ENCODE data around the gene LRRC37B.
"Not testable (repeated sequence)": the region's sequence is repeated elsewhere in the genome, so short reads cannot be mapped to it uniquely, and the experiment has no call there.

LRRC37B gene

DNA sequence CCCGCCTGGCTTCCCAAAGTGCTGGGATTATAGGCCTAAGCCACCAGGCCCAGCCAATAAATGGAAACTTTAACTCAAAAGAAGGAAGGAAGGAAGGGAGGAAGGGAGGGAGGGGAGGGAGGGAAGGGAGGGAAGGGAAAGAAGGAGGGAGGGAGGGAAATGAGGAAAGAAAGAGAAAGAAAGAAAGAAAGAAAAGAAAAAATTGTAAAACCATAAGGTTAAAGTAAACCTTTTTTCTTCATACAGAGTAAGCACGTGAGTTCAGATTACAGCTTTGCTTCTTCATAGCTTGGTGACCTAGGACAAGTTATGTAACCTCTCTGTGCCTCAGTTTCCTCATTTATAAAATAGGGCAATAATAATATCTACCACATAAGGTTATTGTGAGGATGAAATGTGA, 26.0 kb downstream of the LRRC37B start:
- no peak for DNase-seq (ENCODE audit: low spot score)
- TF ChIP-seq, protein P1, sequence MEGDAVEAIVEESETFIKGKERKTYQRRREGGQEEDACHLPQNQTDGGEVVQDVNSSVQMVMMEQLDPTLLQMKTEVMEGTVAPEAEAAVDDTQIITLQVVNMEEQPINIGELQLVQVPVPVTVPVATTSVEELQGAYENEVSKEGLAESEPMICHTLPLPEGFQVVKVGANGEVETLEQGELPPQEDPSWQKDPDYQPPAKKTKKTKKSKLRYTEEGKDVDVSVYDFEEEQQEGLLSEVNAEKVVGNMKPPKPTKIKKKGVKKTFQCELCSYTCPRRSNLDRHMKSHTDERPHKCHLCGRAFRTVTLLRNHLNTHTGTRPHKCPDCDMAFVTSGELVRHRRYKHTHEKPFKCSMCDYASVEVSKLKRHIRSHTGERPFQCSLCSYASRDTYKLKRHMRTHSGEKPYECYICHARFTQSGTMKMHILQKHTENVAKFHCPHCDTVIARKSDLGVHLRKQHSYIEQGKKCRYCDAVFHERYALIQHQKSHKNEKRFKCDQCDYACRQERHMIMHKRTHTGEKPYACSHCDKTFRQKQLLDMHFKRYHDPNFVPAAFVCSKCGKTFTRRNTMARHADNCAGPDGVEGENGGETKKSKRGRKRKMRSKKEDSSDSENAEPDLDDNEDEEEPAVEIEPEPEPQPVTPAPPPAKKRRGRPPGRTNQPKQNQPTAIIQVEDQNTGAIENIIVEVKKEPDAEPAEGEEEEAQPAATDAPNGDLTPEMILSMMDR (IDR thresholded peaks at IDR 0.05) = no peak
- H3K27ac ChIP-seq = no peak overlapping the region
- no peak overlapping the region for H3K4me3 ChIP-seq

DNA sequence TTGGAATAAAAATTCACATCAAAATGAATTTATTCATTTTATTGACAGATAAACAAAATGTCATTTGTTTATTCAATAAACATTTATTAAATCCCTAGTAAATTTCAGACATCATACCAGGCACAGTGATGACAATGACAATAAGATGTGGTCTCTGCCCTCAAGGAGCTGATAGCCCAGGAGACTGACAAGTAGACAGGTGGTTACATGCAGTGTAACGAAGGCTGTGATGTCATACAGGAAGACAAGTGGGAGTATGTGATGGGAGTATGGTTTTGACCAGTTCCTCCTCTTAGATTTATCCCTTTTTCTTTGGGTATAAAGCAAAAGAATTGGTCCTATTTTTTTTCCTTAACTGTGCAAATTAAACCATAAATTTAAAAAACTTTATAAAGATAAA, 26.6 kb downstream of the LRRC37B start:
- H3K4me3 ChIP-seq; DNase-seq (ENCODE audit: low spot score); H3K27ac ChIP-seq: not testable (repeated sequence)

DNA sequence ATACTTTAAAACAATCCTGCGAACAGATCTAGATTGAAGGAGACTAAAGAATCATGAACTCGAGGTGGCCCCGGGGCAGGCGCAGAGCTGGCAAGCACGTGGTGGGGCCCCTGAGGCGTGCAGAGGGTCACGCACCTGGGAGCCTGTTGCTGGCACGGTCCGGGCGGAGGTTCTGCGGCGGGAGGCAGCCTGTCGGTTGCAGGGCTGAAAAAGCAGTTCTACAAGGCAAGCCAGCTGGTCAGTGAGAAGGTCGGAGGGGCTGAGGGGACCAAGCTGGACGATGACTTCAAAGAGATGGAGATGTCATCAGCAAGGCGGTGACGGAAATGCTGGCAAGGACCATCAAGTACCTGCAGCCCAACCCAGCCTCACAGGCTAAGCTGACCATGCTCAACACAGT, 33.1 kb downstream of the LRRC37B start:
- not testable (repeated sequence) for DNase-seq (ENCODE audit: low spot score); H3K4me3 ChIP-seq; H3K27ac ChIP-seq

DNA sequence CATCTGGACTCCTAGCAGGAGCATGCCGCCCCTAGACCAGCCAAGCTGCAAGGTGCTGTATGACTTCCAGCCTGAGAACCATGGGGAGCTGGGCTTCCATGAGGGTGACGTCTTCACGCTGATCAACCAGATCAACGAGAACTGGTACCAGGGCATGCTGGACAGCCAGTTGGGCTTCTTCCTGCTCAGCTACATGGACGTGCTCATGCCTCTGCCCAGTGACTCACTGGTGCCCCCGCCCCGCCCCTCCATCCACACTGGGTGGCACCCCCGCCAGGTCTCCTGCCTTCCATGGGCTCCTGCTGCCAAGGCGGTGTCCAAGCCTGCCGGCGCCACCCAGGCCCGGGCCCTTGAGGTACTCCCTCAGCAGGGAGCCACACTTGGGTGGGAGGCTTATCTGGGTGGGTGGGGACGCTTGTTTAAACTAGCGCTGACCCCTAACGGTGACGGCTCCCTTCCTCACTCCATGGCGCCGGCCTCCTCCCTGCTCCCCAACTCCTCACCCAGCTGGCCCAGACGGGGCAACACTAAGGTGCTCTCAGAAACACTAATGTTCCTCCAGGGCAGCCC, 34.2 kb downstream of the LRRC37B start:
- not testable (repeated sequence) for H3K27ac ChIP-seq; DNase-seq (ENCODE audit: low spot score); H3K4me3 ChIP-seq

DNA sequence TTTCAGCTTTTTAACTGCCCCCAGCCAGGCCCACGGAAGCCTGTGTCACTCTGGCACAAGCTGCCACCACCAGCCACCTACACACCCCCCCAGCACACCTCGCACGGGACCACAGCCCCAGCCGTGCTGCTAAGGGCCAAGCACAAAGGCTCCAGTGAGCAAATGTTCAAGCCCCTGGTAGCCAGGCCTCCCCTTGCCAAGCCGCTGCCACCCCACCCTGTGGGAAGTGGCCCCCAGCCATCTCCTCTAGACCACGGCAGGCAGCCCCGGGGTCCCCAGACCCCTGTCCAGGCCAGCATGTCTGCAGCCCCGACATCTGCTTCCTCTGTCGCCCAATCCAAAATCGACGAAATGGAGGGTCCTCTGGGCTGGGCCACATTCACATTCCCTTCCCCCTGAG, 35.1 kb downstream of the LRRC37B start:
- DNase-seq (ENCODE audit: low spot score); H3K4me3 ChIP-seq; H3K27ac ChIP-seq: not testable (repeated sequence)

DNA sequence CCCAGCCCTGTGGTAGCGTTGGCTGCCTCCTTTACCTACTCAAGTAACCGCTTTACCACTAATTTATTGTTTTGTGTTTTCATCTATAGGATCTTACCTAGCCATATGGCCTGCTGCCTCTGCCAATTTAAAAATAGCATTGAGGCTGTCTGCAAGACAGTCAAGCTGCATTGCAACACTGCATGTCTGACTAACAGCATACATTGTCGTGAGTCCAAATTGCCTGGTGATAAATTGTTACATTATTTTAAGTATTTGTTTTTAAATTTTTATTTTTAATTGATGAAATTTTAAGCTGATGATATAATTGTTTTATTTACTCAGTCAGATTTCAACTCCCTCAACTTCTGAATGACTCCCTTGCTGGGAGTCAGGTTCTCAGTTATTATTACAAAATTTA, 38.4 kb downstream of the LRRC37B start:
- DNase-seq (ENCODE audit: low spot score); H3K27ac ChIP-seq; H3K4me3 ChIP-seq: not testable (repeated sequence)

DNA sequence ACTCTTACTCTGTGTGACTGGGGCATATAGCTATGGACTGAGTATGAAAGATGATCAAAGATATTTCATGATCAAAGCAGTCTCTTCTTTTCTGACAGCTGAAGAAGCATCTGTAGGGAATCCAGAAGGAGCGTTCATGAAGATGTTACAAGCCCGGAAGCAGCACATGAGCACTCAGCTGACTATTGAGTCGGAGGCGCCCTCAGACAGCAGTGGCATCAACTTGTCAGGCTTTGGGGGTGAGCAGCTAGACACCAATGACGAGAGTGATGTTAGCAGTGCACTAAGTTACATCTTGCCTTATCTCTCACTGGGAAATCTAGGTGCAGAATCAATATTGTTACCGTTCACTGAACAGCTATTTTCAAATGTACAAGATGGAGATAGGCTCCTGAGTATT, 40.5 kb downstream of the LRRC37B start:
- not testable (repeated sequence) for DNase-seq (ENCODE audit: low spot score); H3K27ac ChIP-seq; H3K4me3 ChIP-seq

DNA sequence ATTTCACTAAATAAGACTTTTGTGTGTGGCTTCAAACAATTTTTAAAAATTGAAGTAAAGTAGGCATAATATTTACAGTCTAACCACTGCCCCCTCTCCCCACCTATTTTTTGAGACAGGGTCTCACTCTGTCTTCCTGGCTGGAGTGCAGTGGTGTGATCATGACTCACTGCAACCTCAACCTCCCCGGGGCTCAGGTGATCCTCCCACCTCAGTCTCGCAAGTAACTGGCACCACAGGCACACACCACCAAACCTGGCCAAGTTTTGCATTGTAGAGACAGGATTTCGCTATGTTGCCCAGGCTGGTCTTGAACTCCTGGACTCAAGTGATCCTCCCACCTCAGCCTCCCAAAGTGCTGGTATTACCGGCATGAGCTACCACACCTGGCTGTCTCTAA, 47.8 kb downstream of the LRRC37B start:
- H3K4me3 ChIP-seq; H3K27ac ChIP-seq; DNase-seq (ENCODE audit: low spot score): not testable (repeated sequence)

DNA sequence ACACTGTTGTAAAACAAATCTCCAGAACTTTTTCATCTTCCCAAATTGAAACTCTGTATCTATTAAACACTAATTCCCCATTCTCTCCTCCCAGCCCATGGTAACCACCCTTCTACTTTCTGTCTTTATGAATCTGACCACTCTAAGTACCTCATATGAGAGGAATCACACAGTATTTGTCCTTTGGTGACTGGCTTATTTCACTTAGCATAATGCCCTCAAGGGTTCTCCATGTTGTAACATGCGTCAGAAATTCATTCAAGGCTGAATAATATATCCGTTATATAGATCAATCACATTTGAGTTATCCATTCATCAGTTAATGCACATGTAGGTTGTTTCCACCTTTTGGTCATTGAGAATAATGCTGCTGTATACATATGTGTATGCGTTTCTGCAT, 48.2 kb downstream of the LRRC37B start:
- H3K4me3 ChIP-seq; DNase-seq (ENCODE audit: low spot score): not testable (repeated sequence)

DNA sequence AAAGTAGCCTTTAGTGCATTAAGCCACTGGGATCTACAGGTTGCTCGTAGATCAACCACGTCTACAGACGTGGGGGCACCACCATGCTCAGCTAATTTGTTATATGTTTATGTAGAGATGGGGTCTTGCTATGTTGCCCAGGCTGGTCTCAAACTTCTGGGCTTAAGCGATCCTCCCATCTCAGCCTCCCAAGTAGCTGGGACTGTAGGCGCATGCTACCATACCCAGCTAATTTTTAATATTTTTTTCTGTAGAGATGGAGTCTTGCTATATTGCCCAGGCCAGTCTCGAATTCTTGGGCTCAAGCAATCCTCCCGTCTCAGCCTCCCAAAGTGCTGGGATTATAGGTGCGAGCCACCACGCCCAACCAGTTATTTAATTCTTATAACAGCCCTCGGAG, 49.3 kb downstream of the LRRC37B start:
- not testable (repeated sequence) for H3K4me3 ChIP-seq; H3K27ac ChIP-seq; DNase-seq (ENCODE audit: low spot score)

More for the DNA sequence above, 48.2 kb downstream of the LRRC37B start:
- H3K27ac ChIP-seq = not testable (repeated sequence)

DNA sequence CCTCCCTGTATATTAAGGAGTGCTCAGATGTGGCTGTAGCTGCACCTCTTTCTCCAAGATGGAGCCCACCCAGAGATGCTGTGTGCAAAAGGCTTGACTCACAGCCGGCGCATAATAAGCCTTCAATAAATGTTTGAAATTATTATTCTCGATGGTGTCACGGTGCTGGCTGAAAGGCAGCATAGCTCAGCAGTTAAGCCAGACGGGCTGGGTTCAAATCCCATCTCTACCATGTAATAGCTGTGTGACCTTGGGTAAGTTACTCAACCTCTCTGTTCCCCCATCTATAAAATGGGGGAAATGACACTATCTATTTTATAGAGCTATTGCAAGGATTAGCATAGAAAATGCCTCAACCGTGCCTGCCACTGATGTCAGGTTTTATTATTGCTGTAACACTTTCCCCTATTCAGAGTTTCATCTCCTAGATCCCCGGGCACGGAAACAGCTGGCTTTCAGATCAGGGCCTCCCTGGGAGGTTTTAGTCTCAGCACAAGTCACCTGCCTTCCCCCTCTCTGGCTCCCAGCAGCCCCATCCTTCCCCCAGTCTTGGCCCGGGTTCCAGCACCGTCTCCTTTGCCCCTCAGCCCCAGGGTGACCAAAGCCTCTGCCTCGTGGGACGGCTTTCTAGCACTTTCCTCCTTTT, 50.4 kb downstream of the LRRC37B start:
- not testable (repeated sequence) for H3K4me3 ChIP-seq; DNase-seq (ENCODE audit: low spot score); H3K27ac ChIP-seq

DNA sequence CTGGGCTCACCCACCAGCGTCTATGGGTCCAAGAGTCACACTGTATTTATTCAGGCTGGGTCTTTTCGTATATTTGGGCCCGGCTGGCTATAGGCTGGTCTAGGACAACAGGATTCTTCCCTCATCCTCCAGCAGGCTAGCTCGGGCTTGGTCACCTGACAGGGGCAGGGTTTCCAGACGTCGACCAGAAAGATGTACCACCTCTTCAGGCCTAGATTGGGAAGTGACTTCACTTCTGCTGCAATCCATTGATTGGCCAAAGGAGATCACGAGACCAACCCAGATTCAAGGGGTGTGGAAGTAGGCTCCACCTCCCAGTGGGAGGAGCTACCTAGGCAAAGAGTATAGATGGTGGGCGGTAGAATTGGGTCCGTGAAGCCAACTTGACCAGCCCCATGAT, 53.5 kb downstream of the LRRC37B start:
- H3K4me3 ChIP-seq; DNase-seq (ENCODE audit: low spot score): not testable (repeated sequence)

DNA sequence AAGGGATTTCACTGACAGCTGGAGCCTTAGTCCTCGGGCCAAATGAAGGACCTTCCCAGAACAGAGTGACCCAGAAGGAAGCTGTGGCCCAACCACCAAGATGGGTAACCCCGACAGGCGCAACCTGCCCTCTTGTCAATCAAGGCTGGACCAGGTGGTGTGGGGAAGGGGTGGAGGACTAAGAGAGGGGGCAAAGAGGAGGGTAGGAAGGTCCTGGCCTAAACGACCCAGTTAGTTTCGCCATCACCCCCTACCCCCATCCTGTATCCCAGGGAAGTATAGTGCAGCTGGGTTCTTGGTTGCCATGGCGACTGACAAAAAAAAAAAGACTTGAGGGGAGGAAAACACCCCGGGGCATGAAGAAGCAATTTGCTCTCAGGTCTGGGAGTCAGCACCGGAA, 54.7 kb downstream of the LRRC37B start:
- not testable (repeated sequence) for H3K27ac ChIP-seq; DNase-seq (ENCODE audit: low spot score); H3K4me3 ChIP-seq

More for the DNA sequence above, 53.5 kb downstream of the LRRC37B start:
- H3K27ac ChIP-seq = not testable (repeated sequence)

DNA sequence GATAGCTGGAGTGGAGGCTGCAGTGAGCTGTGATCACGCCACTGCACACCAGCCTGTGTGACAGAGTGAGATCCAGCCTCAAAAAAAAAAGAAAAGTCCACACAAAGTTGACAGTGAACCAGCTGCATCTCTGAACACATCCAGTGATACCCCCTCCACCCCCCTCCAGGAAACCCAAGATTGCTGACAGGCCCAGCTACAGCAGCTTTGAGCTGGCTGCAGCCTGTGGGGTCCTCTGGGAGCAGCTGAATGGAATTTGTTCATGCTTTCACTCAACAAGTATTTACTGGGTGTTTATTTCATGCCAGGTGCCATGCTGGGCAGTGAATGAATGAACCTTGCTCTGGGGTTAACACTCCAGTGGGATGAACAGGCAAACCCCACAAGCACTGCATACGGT, 56.9 kb downstream of the LRRC37B start:
- H3K27ac ChIP-seq; DNase-seq (ENCODE audit: low spot score); H3K4me3 ChIP-seq: not testable (repeated sequence)

DNA sequence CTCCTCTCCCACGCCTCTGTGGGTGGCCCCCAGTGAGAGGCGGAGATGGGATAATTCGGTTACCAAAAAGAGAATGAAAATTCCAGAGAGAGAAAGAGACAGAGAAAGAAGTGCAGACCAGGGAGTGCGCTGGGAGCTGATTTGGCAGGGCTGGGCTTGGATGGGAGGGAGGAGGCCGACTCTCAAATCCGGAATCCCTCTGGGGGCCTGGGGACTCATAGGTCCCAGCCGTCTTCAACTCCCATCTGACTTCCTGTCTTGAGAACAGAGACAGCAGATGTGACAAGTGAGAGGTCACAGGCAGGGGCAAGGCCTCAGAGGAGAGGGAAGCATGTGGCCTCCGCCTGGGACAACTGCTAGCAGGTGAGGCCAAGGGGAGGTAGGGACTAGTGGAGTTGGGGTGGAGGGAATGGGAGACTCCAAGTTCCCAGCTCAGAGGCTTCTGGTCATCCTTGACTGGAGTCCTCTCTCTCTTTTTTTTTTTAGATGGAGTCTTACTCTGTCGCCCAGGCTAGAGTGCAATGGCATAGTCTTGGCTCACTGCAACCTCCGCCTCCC, 59.0 kb downstream of the LRRC37B start:
- DNase-seq (ENCODE audit: low spot score); H3K27ac ChIP-seq; H3K4me3 ChIP-seq: not testable (repeated sequence)

DNA sequence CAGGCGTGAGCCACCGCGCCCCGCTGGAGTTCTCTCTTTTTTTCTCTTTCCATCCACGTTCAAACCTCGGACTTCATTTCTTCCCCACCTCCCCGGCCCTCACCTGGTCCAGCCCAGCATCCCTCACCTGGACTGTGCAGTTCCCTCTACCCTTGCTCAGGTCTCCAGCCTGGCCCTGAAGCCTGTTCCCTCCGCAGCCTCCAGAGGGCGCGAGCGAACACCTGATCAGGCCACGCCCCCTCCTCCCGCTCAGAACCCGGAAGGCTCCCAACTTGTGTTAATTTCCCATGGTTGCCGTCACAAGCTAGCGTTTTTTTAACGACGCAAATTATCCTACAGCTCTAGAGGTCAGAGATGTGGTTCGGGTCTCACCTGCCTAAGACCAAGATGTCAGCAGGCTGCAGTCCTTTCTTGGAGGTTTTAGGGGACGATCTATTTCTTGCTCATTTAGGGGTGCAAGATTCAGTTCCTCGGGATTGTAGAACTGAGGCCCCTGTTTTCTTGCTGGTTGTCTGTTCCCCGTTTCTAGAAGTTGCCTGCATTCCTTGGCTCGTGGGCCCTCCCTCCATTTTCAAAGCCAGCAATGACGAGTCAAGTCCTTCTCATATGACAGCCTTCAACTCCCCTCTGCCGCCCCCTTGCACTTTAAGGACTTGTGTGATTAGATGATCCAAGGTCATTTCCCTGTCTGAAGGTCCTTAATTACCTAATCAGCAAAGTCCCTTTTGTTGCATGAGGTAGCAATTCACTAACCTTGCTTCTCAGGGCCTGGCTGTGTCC, 59.9 kb downstream of the LRRC37B start:
- H3K4me3 ChIP-seq = peak overlapping the region; percentile 45
- H3K27ac ChIP-seq; DNase-seq (ENCODE audit: low spot score): not testable (repeated sequence)

DNA sequence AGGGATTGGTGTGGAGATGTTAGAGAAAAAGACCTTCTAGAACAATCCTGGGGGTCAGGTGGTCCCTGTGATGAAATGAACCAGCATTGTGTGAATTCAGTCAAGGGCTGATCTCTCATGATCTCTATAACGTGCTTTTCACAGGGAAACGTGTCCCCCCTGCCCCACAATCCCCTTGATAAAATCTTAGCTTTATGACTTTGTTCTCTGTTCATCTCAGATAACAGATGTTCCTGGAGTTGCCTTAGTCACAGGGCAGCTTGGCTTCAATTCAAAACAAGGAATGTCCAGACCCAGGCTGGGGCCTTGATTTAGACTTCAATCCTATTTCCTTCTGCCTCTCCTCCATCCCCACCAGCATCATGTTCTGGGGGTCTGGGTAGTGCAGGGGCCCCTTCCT, 61.9 kb downstream of the LRRC37B start:
- DNase-seq (ENCODE audit: low spot score); H3K27ac ChIP-seq; H3K4me3 ChIP-seq: not testable (repeated sequence)

DNA sequence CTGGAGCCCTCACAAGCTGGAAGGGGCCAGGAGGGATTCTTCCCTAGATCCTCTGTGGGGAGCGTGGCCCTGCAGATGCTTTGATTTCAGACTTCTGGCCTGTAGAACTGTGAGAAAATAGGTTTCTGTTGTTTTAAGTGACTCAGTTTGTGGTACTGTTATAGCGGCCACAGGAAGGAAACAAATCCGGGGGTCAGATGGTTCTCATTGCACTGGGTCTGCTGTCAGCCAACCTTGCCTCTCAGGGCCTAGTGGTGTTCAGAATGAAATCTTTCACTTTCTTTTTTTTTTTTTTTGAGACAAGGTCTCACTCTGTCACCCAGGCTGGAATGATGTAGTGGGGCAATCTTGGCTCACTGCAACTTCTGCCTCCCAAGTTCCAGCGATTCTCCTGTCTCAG, 64.8 kb downstream of the LRRC37B start:
- DNase-seq (ENCODE audit: low spot score); H3K27ac ChIP-seq; H3K4me3 ChIP-seq: not testable (repeated sequence)
